Fibroblast of pulmonary artery (primary cell): ENCODE data around the gene SLC4A5.

Experiments
- DNase-seq: peaks from one replicate; pipeline ENCODE4 v3.0.0-alpha.2; 2010; ENCODE audit warnings: low read depth
- H3K4me3 ChIP-seq: replicated peaks from 2 replicates; pipeline ENCODE4 v1.5.1; 2011; ENCODE audit warnings: low read depth, mild to moderate bottlenecking, control low read depth, low read length, moderate library complexity
- TF ChIP-seq, protein P1 (sequence below): IDR thresholded peaks from 2 replicates; pipeline ENCODE4 v1.5.1; 2011; ENCODE audit warnings: mild to moderate bottlenecking, control low read depth, low read length, inconsistent platforms; ENCODE audit errors: missing control alignments

SLC4A5 gene

DNA sequence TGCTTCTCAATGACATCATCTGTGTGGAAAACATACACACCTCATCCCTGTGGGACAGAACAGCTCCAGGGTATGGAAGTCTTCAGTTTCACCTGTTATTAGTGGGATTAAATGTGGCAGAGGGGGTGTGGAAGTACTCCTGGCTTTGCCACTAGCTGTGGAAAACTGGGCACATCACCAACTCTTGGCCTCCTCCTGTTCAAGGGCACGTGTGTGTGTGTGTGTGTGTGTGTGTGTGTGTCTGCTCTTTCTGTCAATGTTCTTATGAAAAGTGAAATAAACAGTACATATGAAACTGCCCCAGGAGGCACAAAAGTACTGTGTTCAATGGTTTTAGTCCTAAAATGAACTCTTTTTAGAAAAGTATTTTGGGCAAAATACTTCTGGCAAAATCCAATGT lies 78.9 kb downstream of the SLC4A5 start:
- DNase-seq, result no peak
- TF ChIP-seq, protein P1, sequence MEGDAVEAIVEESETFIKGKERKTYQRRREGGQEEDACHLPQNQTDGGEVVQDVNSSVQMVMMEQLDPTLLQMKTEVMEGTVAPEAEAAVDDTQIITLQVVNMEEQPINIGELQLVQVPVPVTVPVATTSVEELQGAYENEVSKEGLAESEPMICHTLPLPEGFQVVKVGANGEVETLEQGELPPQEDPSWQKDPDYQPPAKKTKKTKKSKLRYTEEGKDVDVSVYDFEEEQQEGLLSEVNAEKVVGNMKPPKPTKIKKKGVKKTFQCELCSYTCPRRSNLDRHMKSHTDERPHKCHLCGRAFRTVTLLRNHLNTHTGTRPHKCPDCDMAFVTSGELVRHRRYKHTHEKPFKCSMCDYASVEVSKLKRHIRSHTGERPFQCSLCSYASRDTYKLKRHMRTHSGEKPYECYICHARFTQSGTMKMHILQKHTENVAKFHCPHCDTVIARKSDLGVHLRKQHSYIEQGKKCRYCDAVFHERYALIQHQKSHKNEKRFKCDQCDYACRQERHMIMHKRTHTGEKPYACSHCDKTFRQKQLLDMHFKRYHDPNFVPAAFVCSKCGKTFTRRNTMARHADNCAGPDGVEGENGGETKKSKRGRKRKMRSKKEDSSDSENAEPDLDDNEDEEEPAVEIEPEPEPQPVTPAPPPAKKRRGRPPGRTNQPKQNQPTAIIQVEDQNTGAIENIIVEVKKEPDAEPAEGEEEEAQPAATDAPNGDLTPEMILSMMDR, result no peak
- H3K4me3 ChIP-seq, result no peak overlapping the region

DNA sequence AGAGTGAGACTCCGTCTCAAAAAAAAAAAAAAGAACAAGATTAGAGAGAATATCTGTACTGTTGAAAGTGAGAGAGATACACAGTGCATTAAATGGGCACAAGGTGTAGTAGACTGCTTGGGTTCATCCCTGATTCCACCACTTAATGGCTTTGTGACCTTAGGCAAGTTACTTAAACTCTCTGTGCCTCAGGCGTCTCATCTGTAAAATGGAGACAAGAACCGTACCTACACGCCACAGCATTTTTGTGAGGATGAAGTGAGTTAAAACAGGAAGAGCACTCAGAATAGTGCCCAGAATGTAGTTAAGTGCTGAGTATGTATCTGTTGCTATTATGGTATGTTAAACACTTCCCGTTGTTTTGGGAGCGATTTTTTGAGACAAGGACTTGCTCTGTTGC lies 80.5 kb downstream of the SLC4A5 start:
- DNase-seq, result no peak
- TF ChIP-seq, protein P1, result no peak
- no peak overlapping the region for H3K4me3 ChIP-seq

DNA sequence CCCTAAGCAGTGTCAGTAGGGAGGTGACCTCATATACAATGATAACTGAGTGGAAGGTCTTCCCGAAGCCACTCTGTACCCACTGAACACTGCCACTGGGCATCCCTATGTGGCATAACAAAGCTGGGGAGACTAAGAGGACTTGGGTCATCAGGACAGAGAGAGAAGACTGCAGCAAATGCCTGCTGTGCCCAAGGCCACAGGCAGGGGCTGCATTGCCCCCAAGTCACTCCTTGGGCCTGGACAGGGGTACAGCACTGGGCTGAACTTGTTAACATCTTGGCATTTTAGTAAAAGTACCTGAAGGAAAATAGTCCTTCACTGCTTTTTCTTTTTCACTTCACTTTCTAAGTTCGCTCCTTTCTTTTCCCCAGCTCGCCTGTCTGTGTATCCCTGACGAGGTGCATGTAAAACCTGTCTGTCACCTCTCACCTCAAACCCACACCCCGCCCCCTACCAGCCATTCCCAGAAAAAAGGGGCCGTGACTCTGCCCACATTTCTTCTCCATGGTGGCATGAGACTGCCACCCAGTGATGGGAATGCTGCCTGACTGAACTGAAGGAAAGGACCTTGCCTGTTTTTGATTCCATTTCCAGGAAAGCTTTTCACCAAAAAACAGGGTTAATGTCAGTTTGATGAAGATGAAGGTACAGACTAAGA lies 81.9 kb downstream of the SLC4A5 start:
- DNase-seq, result peak; percentile 35
- TF ChIP-seq, protein P1, result peak; percentile 50
- H3K4me3 ChIP-seq, result no peak overlapping the region

DNA sequence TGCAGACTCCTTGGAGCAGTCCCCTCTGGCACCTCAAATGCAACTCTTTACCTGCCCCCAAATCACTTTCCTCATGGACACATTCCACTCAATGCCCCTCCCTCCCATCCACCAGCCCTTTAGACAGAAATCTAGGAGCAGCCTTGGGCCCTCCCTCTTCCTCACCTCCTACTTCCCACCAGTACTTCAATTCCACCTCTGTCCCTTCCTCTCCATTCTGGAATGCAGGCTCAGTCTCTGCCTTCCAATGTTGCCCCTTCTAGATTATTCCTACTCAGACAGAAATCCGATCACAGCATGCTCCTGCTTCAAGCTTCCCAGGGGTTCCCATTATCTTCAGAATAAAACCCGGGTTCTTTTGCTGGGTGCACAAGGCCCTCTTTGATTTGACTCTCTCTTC lies 82.7 kb downstream of the SLC4A5 start:
- H3K4me3 ChIP-seq, result no peak overlapping the region
- DNase-seq, result no peak
- TF ChIP-seq, protein P1, result no peak

DNA sequence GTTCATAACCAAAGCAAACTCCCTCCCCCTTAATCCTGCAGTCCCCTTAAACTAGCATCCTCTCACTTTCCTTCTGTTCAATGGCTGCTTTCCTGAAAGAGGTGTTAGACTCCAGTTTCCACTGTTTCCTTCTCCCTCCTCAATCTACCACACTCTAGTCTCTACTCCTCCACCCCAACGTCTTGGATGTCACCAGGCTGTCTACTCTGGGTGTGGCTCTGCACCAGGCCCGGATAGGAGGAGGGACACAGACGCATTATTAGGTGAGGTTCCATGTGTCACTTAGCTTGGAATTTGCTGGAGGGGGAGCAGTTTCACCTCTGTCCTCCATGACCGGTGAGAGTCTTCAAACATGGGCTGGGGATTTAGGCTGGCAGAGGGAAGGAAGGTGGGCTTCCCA lies 83.5 kb downstream of the SLC4A5 start:
- TF ChIP-seq, protein P1, result no peak

DNA sequence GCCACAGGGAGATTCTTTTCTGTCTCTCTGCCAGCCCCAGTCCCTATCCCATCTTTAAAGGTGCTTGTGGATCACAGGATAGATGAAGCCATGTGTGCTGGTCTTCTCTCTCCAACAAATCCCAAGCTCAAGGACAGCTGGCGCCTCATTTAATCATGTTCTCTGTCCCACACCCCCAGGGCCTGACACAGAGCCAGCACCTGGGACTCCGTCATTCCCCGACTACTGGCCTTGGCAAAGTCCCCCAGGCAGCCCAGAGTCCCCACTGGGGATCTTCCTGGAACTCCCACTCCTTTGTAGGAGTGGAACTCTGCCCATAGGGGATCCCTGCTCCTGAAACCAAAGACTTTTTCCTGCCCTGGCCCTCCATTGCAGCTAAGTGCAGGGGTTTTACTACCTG lies 84.0 kb downstream of the SLC4A5 start:
- DNase-seq, result no peak
- H3K4me3 ChIP-seq, result no peak overlapping the region
- TF ChIP-seq, protein P1, result no peak

More for the DNA sequence above, 83.5 kb downstream of the SLC4A5 start:
- H3K4me3 ChIP-seq, result no peak overlapping the region
- DNase-seq, result no peak

DNA sequence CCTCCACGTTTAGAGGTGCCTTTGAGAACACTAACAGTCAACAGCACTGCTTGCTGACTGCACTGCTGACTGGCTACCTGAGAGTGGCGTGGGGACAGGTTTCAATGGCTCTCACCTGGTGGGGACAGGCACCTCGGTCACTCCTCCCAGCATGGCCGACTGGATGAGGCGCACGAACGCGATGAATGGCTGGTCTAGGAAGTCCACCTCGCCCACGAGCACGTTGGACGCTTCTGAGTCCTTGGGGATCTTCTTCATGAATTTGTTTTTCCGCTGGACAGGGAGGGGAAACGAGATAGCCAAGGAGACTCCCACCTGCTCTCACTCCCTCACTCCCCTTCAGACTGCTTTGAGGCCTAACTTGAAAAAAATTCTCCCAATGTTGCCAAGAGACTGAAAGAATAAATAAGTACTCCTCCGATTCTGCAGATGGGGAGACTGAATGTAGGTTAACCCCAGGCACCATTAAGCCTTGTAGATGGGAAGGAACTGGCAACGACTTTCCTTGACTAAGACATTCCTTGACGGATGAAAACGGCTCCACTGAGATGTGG lies 87.5 kb downstream of the SLC4A5 start:
- no peak for DNase-seq
- no peak overlapping the region for H3K4me3 ChIP-seq
- TF ChIP-seq, protein P1, result no peak
